ENCODE data around the gene NFATC2. TPM values are rescaled to one million over a fixed set of nuclear protein-coding genes. Genes with fewer than 3 reads are reported as not detected.

The NFATC2 gene
- total and polyA plus RNA-seq, 2 of the 8 experiments (the other 6 are each of a cell fraction or from before 2014, with no cell fraction given), result 0.27 to 0.91 TPM

GRCh38 chr20:51427651-51428291 is 114.7 kb downstream of the NFATC2 start:
- no peak for FAIRE-seq
- Histone ChIP-seq H2BK15ac (ENCODE audit: low read length) (no peak overlapping the region), H2BK20ac (ENCODE audit: low read length) (0 out of 2 replicates have a peak overlapping the region, but pooled peaks have one; percentile 48), H3K36me3 (ENCODE audit: control insufficient read depth in 2 of 4, insufficient read depth in 4 of 4, low read length in 3 of 4) (no peaks in the 10 kb centered on the region), H3K79me1 (ENCODE audit: low read depth, low read length) (no peaks in the 10 kb centered on the region), H4K20me1 (replicated peaks in 1 of 2; ENCODE audit: control insufficient read depth in 1 of 2, insufficient read depth in 2 of 2, low read length in 2 of 2) (no peaks in the 10 kb centered on the region), H3K9ac (replicated peaks in 1 of 4; ENCODE audit: extremely low read depth in 1 of 4, low read depth in 3 of 4, low read length in 3 of 4) (no peak overlapping the region), H3K27ac (ENCODE audit: low read depth, low read length) (no peak overlapping the region), H3K4me2 (ENCODE audit: insufficient read depth in 1 of 2, low read depth in 2 of 2, low read length in 2 of 2) (no peak overlapping the region), H3K56ac (replicated peaks; ENCODE audit: insufficient read length, low read depth, low read length) (no peak overlapping the region), H3K4me1 (replicated peaks in 1 of 4; ENCODE audit: control insufficient read depth in 3 of 4, insufficient read depth in 4 of 4, low read length in 3 of 4) (peaks cover 8 to 20% (median 11%) of the 10 kb centered on the region in 4 experiments), H2AK5ac (ENCODE audit: low read depth, low read length) (peak overlapping the region; percentile 72; the same call in 1 of the 2 replicates), H3K23ac (ENCODE audit: insufficient read length) (no peak overlapping the region), H3K18ac (ENCODE audit: extremely low read depth, low read length) (no peak overlapping the region), H2AFZ (ENCODE audit: low read length) (no peak overlapping the region), H3K4ac (replicated peaks; ENCODE audit: insufficient read length, low read depth, low read length) (no peak overlapping the region), H3K4me3 (ENCODE audit: extremely low read depth in 1 of 4, insufficient read depth in 2 of 4, low read depth in 3 of 4, low read length in 4 of 4) (no peak overlapping the region), H3K9me3 (ENCODE audit: insufficient read depth in 2 of 2, low read depth in 1 of 2, low read length in 1 of 2) (no peaks in the 10 kb centered on the region), H3K27me3 (replicated peaks in 1 of 4; ENCODE audit: control insufficient read depth in 3 of 4, extremely low read depth in 1 of 4, insufficient read depth in 3 of 4, low read length in 3 of 4) (no peaks in the 10 kb centered on the region; a peak in 1 of 7 replicates), H4K8ac (ENCODE audit: extremely low read depth, insufficient read depth, low read length) (no peak overlapping the region), H2BK120ac (replicated peaks; ENCODE audit: low read depth, low read length) (no peak overlapping the region), H3K23me2 (ENCODE audit: low read depth, low read length) (no peaks in the 10 kb centered on the region; the same call in 1 of the 2 replicates), H3K14ac (ENCODE audit: insufficient read length) (no peak overlapping the region), H4K91ac (replicated peaks; ENCODE audit: insufficient read length, low read length) (no peak overlapping the region), H3K79me2 (ENCODE audit: control insufficient read depth in 1 of 2, insufficient read depth in 2 of 2, low read length in 2 of 2) (no peaks in the 10 kb centered on the region), H2BK12ac (ENCODE audit: low read depth, low read length) (no peak overlapping the region), H4K5ac (ENCODE audit: insufficient read length, low read depth, low read length) (no peak overlapping the region), H2BK5ac (ENCODE audit: low read depth, low read length) (no peak overlapping the region)
- WGBS, 2 experiments (ENCODE audit: extremely low coverage in 1 of 2, insufficient coverage in 1 of 2, insufficient read length in 1 of 2, insufficient replicate concordance in 2 of 2, low coverage in 1 of 2, low lambda C conversion rate in 2 of 2, missing lambda C conversion rate in 1 of 2), result 79% methylated on average over 14 of the region's 14 CpGs; no CpG with 5 or more reads in 1 of the 2 experiments
- ChIA-PET POLR2A (ENCODE audit: partially characterized antibody) (no interaction called here), CTCF (ENCODE audit: partially characterized antibody) (interaction anchor here (0.6 to 1.0 kb wide), 3 partner anchors 24 to 109 kb away, joined by 3 read pairs; no protein-coding TSS in a partner anchor)
- DNase-seq (ENCODE audit: low read depth in 1 of 2, low spot score in 2 of 2), result no peak
- TF ChIP-seq JUN (IDR thresholded peaks at IDR 0.05; ENCODE audit: low read depth, low read length), result no peak
- no peak for TF ChIP-seq SIRT6 (IDR thresholded peaks at IDR 0.05; ENCODE audit: low read length)
- no peak for TF ChIP-seq POLR2A (IDR thresholded peaks at IDR 0.05; ENCODE audit: control extremely low read depth in 1 of 2, low read depth in 2 of 2, low read length in 2 of 2)
- TF ChIP-seq GTF2F1 (IDR thresholded peaks at IDR 0.05; ENCODE audit: borderline replicate concordance, low read depth, low read length), result no peak
- no peak for TF ChIP-seq HDAC2 (IDR thresholded peaks at IDR 0.05; ENCODE audit: borderline replicate concordance in 1 of 2, low read depth in 2 of 2, low read length in 2 of 2)
- no peak for TF ChIP-seq MAFK (IDR thresholded peaks at IDR 0.05; ENCODE audit: low read depth, low read length)
- TF ChIP-seq CTCF (IDR thresholded peaks at IDR 0.05; ENCODE audit: control extremely low read depth in 1 of 3, insufficient read depth in 1 of 3, low read depth in 1 of 3, low read length in 3 of 3), result no peak
- TF ChIP-seq EP300 (IDR thresholded peaks at IDR 0.05; ENCODE audit: borderline replicate concordance in 1 of 2, low read depth in 2 of 2, low read length in 2 of 2), result no peak
